GM23248 (cell line): Measurements from ENCODE around the gene VPS51. TPM values are rescaled to one million over a fixed set of nuclear protein-coding genes. Genes with fewer than 3 reads are reported as not detected.

ENCODE experiments used
- DNase-seq: peaks from one replicate; pipeline ENCODE4 v3.0.0-alpha.2; 2015
- H2AFZ ChIP-seq: fragments of 200-600 bp; sonication (generic); 2 replicates; pipeline ENCODE4 v1.6.1; 2016; ENCODE audit warnings: antibody characterized with exemption
- H3F3A ChIP-seq: fragments of 200-600 bp; sonication (generic); 2 replicates; pipeline ENCODE4 v1.6.1; 2016; ENCODE audit warnings: mild to moderate bottlenecking, antibody characterized with exemption, mixed run types; ENCODE audit not compliant: insufficient read depth
- H3K27ac ChIP-seq: fragments of 200-600 bp; sonication (generic); 2 replicates; pipeline ENCODE4 v1.5.1; 2016; ENCODE audit warnings: mild to moderate bottlenecking
- H3K27me3 ChIP-seq: fragments of 200-600 bp; sonication (generic); replicated peaks from 2 replicates; pipeline ENCODE4 v1.6.1; 2016; ENCODE audit warnings: mild to moderate bottlenecking; ENCODE audit not compliant: insufficient read depth
- H3K36me3 ChIP-seq: fragments of 200-600 bp; sonication (generic); 2 replicates; pipeline ENCODE4 v1.6.1; 2016; ENCODE audit warnings: low read depth, mild to moderate bottlenecking
- H3K4me1 ChIP-seq: fragments of 200-600 bp; sonication (generic); 2 replicates; pipeline ENCODE4 v1.6.1; 2016; ENCODE audit warnings: mild to moderate bottlenecking; ENCODE audit not compliant: insufficient read depth
- H3K4me2 ChIP-seq: fragments of 200-600 bp; sonication (generic); one replicate; pipeline ENCODE4 v1.6.1; 2016; ENCODE audit warnings: mild to moderate bottlenecking; ENCODE audit not compliant: unreplicated experiment
- H3K4me3 ChIP-seq: fragments of 200-600 bp; sonication (generic); 2 replicates; pipeline ENCODE4 v1.5.1; 2016; ENCODE audit warnings: mild to moderate bottlenecking
- H3K79me2 ChIP-seq: fragments of 200-600 bp; sonication (generic); 2 replicates; pipeline ENCODE4 v1.6.1; 2016; ENCODE audit warnings: mild to moderate bottlenecking; ENCODE audit not compliant: insufficient read depth
- H3K9ac ChIP-seq: fragments of 200-600 bp; sonication (generic); 2 replicates; pipeline ENCODE4 v1.6.1; 2016; ENCODE audit warnings: mild to moderate bottlenecking
- H3K9me2 ChIP-seq: fragments of 200-600 bp; sonication (generic); 2 replicates; pipeline ENCODE4 v1.6.1; 2016; ENCODE audit warnings: mixed run types, mild to moderate bottlenecking, moderate library complexity; ENCODE audit not compliant: insufficient read depth
- H3K9me3 ChIP-seq: fragments of 200-600 bp; sonication (generic); one replicate; pipeline ENCODE4 v1.6.1; 2017; ENCODE audit warnings: low read depth
- H4K20me1 ChIP-seq: fragments of 200-600 bp; sonication (generic); 2 replicates; pipeline ENCODE4 v1.6.0; 2016; ENCODE audit not compliant: insufficient read depth
- EZH2 ChIP-seq: fragments of 200-600 bp; sonication (generic); IDR thresholded peaks from 2 replicates; pipeline ENCODE4 v1.6.1; 2018; ENCODE audit warnings: antibody characterized with exemption, mild to moderate bottlenecking; ENCODE audit not compliant: insufficient read depth, poor library complexity, severe bottlenecking
- EZH2phosphoT487 ChIP-seq: fragments of 200-600 bp; sonication (generic); IDR thresholded peaks from 2 replicates; pipeline ENCODE4 v1.6.1; 2018; ENCODE audit warnings: antibody characterized with exemption, moderate library complexity, mild to moderate bottlenecking, low read depth; ENCODE audit not compliant: insufficient read depth
- WGBS, 2 experiments: methylation state at CpG; one replicate each; pipeline ENCODE4 v1.1.6; 2015 to 2017; ENCODE audit warnings: low lambda C conversion rate in 2 of 2, low coverage in 1 of 2; ENCODE audit errors: missing lambda C conversion rate in 2 of 2; 5-methylcytosine and 5-hydroxymethylcytosine counted together
- in situ Hi-C: fragments of 300-500 bp; cut with MboI; formaldehyde crosslinking; loops from 2 replicates; pipeline ENCODE4 v1.15.0; 2020
- polyA plus RNA-seq: library from polyadenylated mRNA; unstranded; fragments of >200 nt; fragmentation: Nextera tagmentation; extraction: Ambion mirVana; gene quantifications from 2 replicates; pipeline ENCODE4 v1.2.1, GENCODE V29; 2016
- total RNA-seq: library from RNA; depleted of rRNA; stranded (reverse); fragments of >200 nt; shearing (Covaris generic); gene quantifications from 2 replicates; pipeline ENCODE4 v1.2.3, GENCODE V29; 2014

The VPS51 gene
- total and polyA plus RNA-seq, 2 experiments from 2014 or later, result 30.7 to 339 TPM

GRCh38 chr11:65063532-65063931 is 32.5 kb upstream of the VPS51 start:
- no peak overlapping the region for H2AFZ ChIP-seq
- no peak for DNase-seq
- H3K79me2 ChIP-seq, result no peaks in the 10 kb centered on the region
- H3K4me1 ChIP-seq, result no peaks in the 10 kb centered on the region
- TF ChIP-seq EZH2 (no peak), EZH2phosphoT487 (no peak)
- H3K36me3 ChIP-seq, result no peaks in the 10 kb centered on the region
- H3K4me3 ChIP-seq, result no peak overlapping the region
- H3K4me2 ChIP-seq, result no peak overlapping the region
- H3F3A ChIP-seq, result no peaks in the 10 kb centered on the region
- WGBS, 2 experiments, result 29 to 37% methylated on average over 3 of the region's 3 CpGs
- H3K9me3 ChIP-seq, result no peaks in the 10 kb centered on the region
- H3K9ac ChIP-seq, result no peak overlapping the region
- no peaks in the 10 kb centered on the region for H3K9me2 ChIP-seq
- in situ Hi-C loops, result no loop called here
- no peak overlapping the region for H3K27ac ChIP-seq
- H4K20me1 ChIP-seq, result no peaks in the 10 kb centered on the region
- no peaks in the 10 kb centered on the region for H3K27me3 ChIP-seq

GRCh38 chr11:65064847-65065240 is 31.2 kb upstream of the VPS51 start:
- H3K4me3 ChIP-seq, result no peak overlapping the region
- no peaks in the 10 kb centered on the region for H3K9me2 ChIP-seq
- H3K79me2 ChIP-seq, result no peaks in the 10 kb centered on the region
- TF ChIP-seq EZH2 (no peak), EZH2phosphoT487 (no peak)
- no peak overlapping the region for H3K9ac ChIP-seq
- H3K4me1 ChIP-seq, result no peaks in the 10 kb centered on the region
- no peak overlapping the region for H3K27ac ChIP-seq
- 72 to 73% methylated on average over 4 of the region's 4 CpGs for WGBS, 2 experiments
- in situ Hi-C loops, result no loop called here
- no peak overlapping the region for H3K4me2 ChIP-seq
- H2AFZ ChIP-seq, result no peak overlapping the region
- H3F3A ChIP-seq, result no peaks in the 10 kb centered on the region
- DNase-seq, result no peak
- no peaks in the 10 kb centered on the region for H3K27me3 ChIP-seq
- H3K36me3 ChIP-seq, result no peaks in the 10 kb centered on the region
- no peaks in the 10 kb centered on the region for H4K20me1 ChIP-seq
- H3K9me3 ChIP-seq, result no peaks in the 10 kb centered on the region

- WGBS, 2 experiments, result 60 to 63% methylated on average over 6 to 7 of the region's 7 CpGs
- no peaks in the 10 kb centered on the region for H3K9me2 ChIP-seq
- no peak overlapping the region for H3K4me2 ChIP-seq
- H3K9ac ChIP-seq, result no peak overlapping the region
- H3K4me3 ChIP-seq, result no peak overlapping the region
- no peak for DNase-seq
- H3K27me3 ChIP-seq, result no peaks in the 10 kb centered on the region
- H3K36me3 ChIP-seq, result no peaks in the 10 kb centered on the region
- in situ Hi-C loops, result no loop called here
- TF ChIP-seq EZH2phosphoT487 (no peak), EZH2 (no peak)
- no peaks in the 10 kb centered on the region for H4K20me1 ChIP-seq
- H3F3A ChIP-seq, result no peaks in the 10 kb centered on the region
- H3K9me3 ChIP-seq, result no peaks in the 10 kb centered on the region
- H3K4me1 ChIP-seq, result no peaks in the 10 kb centered on the region
- H2AFZ ChIP-seq, result no peak overlapping the region
- H3K27ac ChIP-seq, result no peak overlapping the region
- no peaks in the 10 kb centered on the region for H3K79me2 ChIP-seq
Measured at GRCh38 chr11:65065851-65066250, 30.2 kb upstream of the VPS51 start.

GRCh38 chr11:65066315-65066714 is 29.7 kb upstream of the VPS51 start:
- in situ Hi-C loops, result no loop called here
- no peaks in the 10 kb centered on the region for H3K27me3 ChIP-seq
- no peak for DNase-seq
- H3K4me2 ChIP-seq, result no peak overlapping the region
- no peaks in the 10 kb centered on the region for H4K20me1 ChIP-seq
- H3K79me2 ChIP-seq, result no peaks in the 10 kb centered on the region
- H2AFZ ChIP-seq, result no peak overlapping the region
- WGBS, 2 experiments, result 56 to 60% methylated on average over 11 of the region's 11 CpGs
- no peak overlapping the region for H3K4me3 ChIP-seq
- H3K36me3 ChIP-seq, result no peaks in the 10 kb centered on the region
- no peak overlapping the region for H3K9ac ChIP-seq
- H3K9me3 ChIP-seq, result no peaks in the 10 kb centered on the region
- H3K9me2 ChIP-seq, result no peaks in the 10 kb centered on the region
- no peaks in the 10 kb centered on the region for H3F3A ChIP-seq
- H3K4me1 ChIP-seq, result no peaks in the 10 kb centered on the region
- no peak for TF ChIP-seq EZH2phosphoT487
- no peak for TF ChIP-seq EZH2
- H3K27ac ChIP-seq, result no peak overlapping the region

GRCh38 chr11:65066805-65067291 is 29.2 kb upstream of the VPS51 start:
- Histone ChIP-seq H3K4me3 (no peak overlapping the region), H3K9me2 (no peaks in the 10 kb centered on the region), H3K4me1 (no peaks in the 10 kb centered on the region), H3F3A (no peaks in the 10 kb centered on the region), H2AFZ (no peak overlapping the region), H3K27ac (no peak overlapping the region), H3K9me3 (no peaks in the 10 kb centered on the region), H3K36me3 (no peaks in the 10 kb centered on the region), H4K20me1 (no peaks in the 10 kb centered on the region), H3K79me2 (no peaks in the 10 kb centered on the region), H3K4me2 (no peak overlapping the region), H3K27me3 (no peaks in the 10 kb centered on the region), H3K9ac (no peak overlapping the region)
- no peak for TF ChIP-seq EZH2
- TF ChIP-seq EZH2phosphoT487, result no peak
- no peak for DNase-seq
- in situ Hi-C loops, result no loop called here
- 39 to 45% methylated on average over 3 to 4 of the region's 4 CpGs for WGBS, 2 experiments
